PC-3 (cell line): Measurements from ENCODE around the gene MAP1LC3A.

Experiments used
- EZH2 ChIP-seq: fragments of 300-600 bp; sonication (generic); IDR thresholded peaks from one replicate; pipeline ENCODE4 v1.6.1; 2017; ENCODE audit warnings: antibody characterized with exemption, mild to moderate bottlenecking, low read length; ENCODE audit not compliant: unreplicated experiment
- TF ChIP-seq, protein P1 (sequence below): fragments of 300-600 bp; sonication (generic); conservative IDR thresholded peaks from 2 replicates; pipeline ENCODE4 v1.5.1; 2017; ENCODE audit warnings: antibody characterized with exemption, low read depth, mild to moderate bottlenecking, low read length

GRCh38 chr20:34515484-34516246, 42.9 kb upstream of the MAP1LC3A start:
- TF ChIP-seq, protein P1, sequence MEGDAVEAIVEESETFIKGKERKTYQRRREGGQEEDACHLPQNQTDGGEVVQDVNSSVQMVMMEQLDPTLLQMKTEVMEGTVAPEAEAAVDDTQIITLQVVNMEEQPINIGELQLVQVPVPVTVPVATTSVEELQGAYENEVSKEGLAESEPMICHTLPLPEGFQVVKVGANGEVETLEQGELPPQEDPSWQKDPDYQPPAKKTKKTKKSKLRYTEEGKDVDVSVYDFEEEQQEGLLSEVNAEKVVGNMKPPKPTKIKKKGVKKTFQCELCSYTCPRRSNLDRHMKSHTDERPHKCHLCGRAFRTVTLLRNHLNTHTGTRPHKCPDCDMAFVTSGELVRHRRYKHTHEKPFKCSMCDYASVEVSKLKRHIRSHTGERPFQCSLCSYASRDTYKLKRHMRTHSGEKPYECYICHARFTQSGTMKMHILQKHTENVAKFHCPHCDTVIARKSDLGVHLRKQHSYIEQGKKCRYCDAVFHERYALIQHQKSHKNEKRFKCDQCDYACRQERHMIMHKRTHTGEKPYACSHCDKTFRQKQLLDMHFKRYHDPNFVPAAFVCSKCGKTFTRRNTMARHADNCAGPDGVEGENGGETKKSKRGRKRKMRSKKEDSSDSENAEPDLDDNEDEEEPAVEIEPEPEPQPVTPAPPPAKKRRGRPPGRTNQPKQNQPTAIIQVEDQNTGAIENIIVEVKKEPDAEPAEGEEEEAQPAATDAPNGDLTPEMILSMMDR, result no peak
- no peak for TF ChIP-seq EZH2
